HEK293 (cell line): ENCODE measurements around the gene CCDC88C.
"Not testable (repeated sequence)": the region's sequence is repeated elsewhere in the genome, so short reads cannot be mapped to it uniquely, and the experiment has no call there.

Experiments used
- CTCF ChIA-PET: fragments of 350-600 bp; formaldehyde crosslinking; extraction: SDS; loops from one replicate; lab custom pipeline; 2021; ENCODE audit warnings: antibody characterized with exemption; lab: Yijun Ruan, JAX
- POLR2A ChIA-PET: fragments of 300-600 bp; formaldehyde crosslinking; extraction: SDS; loops from one replicate; lab custom pipeline; 2020; ENCODE audit warnings: antibody characterized with exemption, inconsistent platforms; lab: Yijun Ruan, JAX
- H3K27ac ChIP-seq: fragments of 200-500 bp; sonication (Bioruptor generic); 2 replicates; pipeline ENCODE4 v1.5.1; 2014; ENCODE audit warnings: low read depth, low read length, control low read depth, inconsistent platforms; ENCODE audit errors: extremely low read depth
- H3K36me3 ChIP-seq, 2 experiments: fragments of 200-500 bp in 1 of 2; sonication (Bioruptor generic) in 1 of 2; 1 replicate in 1 of 2; 2 replicates in 1 of 2; pipeline ENCODE4 v1.5.1; 2014 to 2017; ENCODE audit warnings: inconsistent platforms in 2 of 2, low read length in 2 of 2; ENCODE audit not compliant: control insufficient read depth in 2 of 2, insufficient read depth in 1 of 2
- H3K4me1 ChIP-seq: fragments of 200-500 bp; sonication (Bioruptor generic); 2 replicates; pipeline ENCODE4 v1.5.1; 2014; ENCODE audit warnings: mild to moderate bottlenecking, low read length, inconsistent platforms; ENCODE audit not compliant: control insufficient read depth, insufficient read depth
- H3K4me3 ChIP-seq: 2 replicates; pipeline ENCODE4 v1.5.1; 2011; ENCODE audit warnings: low read depth, mild to moderate bottlenecking, control low read depth, low read length, moderate library complexity
- H3K9me3 ChIP-seq: fragments of 200-500 bp; sonication (Bioruptor generic); 2 replicates; pipeline ENCODE4 v1.5.1; 2014; ENCODE audit warnings: low read depth, low read length, inconsistent platforms; ENCODE audit not compliant: control insufficient read depth, insufficient read depth
- GLI4 ChIP-seq: fragments of 450-650 bp; formaldehyde crosslinking; IDR thresholded peaks from 2 replicates; pipeline ENCODE4 v1.5.1; 2016; ENCODE audit warnings: missing biosample characterization, missing genetic modification characterization
- HOXA7 ChIP-seq: sonication (generic); formaldehyde crosslinking; IDR thresholded peaks from 2 replicates; pipeline ENCODE4 v1.8.1; 2022; ENCODE audit warnings: missing genetic modification reagents, borderline replicate concordance
- MZF1 ChIP-seq: fragments of 450-650 bp; formaldehyde crosslinking; IDR thresholded peaks from 2 replicates; pipeline ENCODE4 v1.5.1; 2017; ENCODE audit warnings: missing biosample characterization, missing genetic modification characterization, borderline replicate concordance
- REPIN1 ChIP-seq: fragments of 450-650 bp; formaldehyde crosslinking; IDR thresholded peaks from 2 replicates; pipeline ENCODE4 v1.5.1; 2017; ENCODE audit warnings: missing biosample characterization, missing genetic modification characterization, low read depth
- ZNF10 ChIP-seq: fragments of 450-650 bp; formaldehyde crosslinking; IDR thresholded peaks from 2 replicates; pipeline ENCODE4 v1.5.1; 2017; ENCODE audit warnings: missing biosample characterization, missing genetic modification characterization
- ZNF112 ChIP-seq: fragments of 450-650 bp; formaldehyde crosslinking; IDR thresholded peaks from 2 replicates; pipeline ENCODE4 v1.5.0; 2017; ENCODE audit warnings: missing biosample characterization, missing genetic modification characterization
- ZNF146 ChIP-seq: fragments of 450-650 bp; formaldehyde crosslinking; IDR thresholded peaks from 2 replicates; pipeline ENCODE4 v1.5.1; 2016; ENCODE audit warnings: missing biosample characterization, missing genetic modification characterization
- ZNF24 ChIP-seq: fragments of 450-650 bp; formaldehyde crosslinking; IDR thresholded peaks from 2 replicates; pipeline ENCODE4 v1.5.1; 2016; ENCODE audit warnings: missing biosample characterization, missing genetic modification characterization
- ZNF48 ChIP-seq: fragments of 450-650 bp; formaldehyde crosslinking; IDR thresholded peaks from 2 replicates; pipeline ENCODE4 v1.5.1; 2016; ENCODE audit warnings: missing biosample characterization, missing genetic modification characterization
- ZNF521 ChIP-seq: fragments of 450-650 bp; formaldehyde crosslinking; IDR thresholded peaks from 2 replicates; pipeline ENCODE4 v1.5.1; 2017; ENCODE audit warnings: missing biosample characterization, mild to moderate bottlenecking, missing genetic modification characterization
- ZNF548 ChIP-seq: fragments of 450-650 bp; formaldehyde crosslinking; IDR thresholded peaks from 2 replicates; pipeline ENCODE4 v1.5.1; 2016; ENCODE audit warnings: missing biosample characterization, missing genetic modification characterization
- ZNF585B ChIP-seq: fragments of 450-650 bp; formaldehyde crosslinking; IDR thresholded peaks from 2 replicates; pipeline ENCODE4 v1.5.1; 2016; ENCODE audit warnings: missing biosample characterization, missing genetic modification characterization
- ZNF791 ChIP-seq: fragments of 450-650 bp; formaldehyde crosslinking; IDR thresholded peaks from 2 replicates; pipeline ENCODE4 v1.5.1; 2016; ENCODE audit warnings: missing biosample characterization, missing genetic modification characterization
- ZNF792 ChIP-seq: fragments of 450-650 bp; formaldehyde crosslinking; IDR thresholded peaks from 2 replicates; pipeline ENCODE4 v1.5.1; 2016; ENCODE audit warnings: missing biosample characterization, missing genetic modification characterization
- ZSCAN30 ChIP-seq: fragments of 450-650 bp; IDR thresholded peaks from 2 replicates; pipeline ENCODE4 v1.5.1; 2018; ENCODE audit warnings: missing biosample characterization, mild to moderate bottlenecking, missing genetic modification characterization, moderate library complexity
- TF ChIP-seq, protein P1 (sequence below): fragments of 450-650 bp; formaldehyde crosslinking; IDR thresholded peaks from 2 replicates; pipeline ENCODE4 v1.5.1; 2016; ENCODE audit warnings: missing biosample characterization, missing genetic modification characterization, borderline replicate concordance
- TF ChIP-seq, protein P2 (sequence below): fragments of 450-650 bp; formaldehyde crosslinking; IDR thresholded peaks from 2 replicates; pipeline ENCODE4 v1.5.1; 2016; ENCODE audit warnings: missing biosample characterization, missing genetic modification characterization
- TF ChIP-seq, protein P3 (sequence below): fragments of 450-650 bp; formaldehyde crosslinking; IDR thresholded peaks from 2 replicates; pipeline ENCODE4; 2016; ENCODE audit warnings: missing biosample characterization, missing genetic modification characterization
- TF ChIP-seq, protein P4 (sequence below): fragments of 450-650 bp; formaldehyde crosslinking; IDR thresholded peaks from 2 replicates; pipeline ENCODE4 v1.5.1; 2017; ENCODE audit warnings: missing biosample characterization, mild to moderate bottlenecking, missing genetic modification characterization, moderate library complexity
- TF ChIP-seq, protein P5 (sequence below): fragments of 450-650 bp; formaldehyde crosslinking; IDR thresholded peaks from 2 replicates; pipeline ENCODE4 v1.5.1; 2016; ENCODE audit warnings: missing biosample characterization, missing genetic modification characterization

CCDC88C gene

DNA sequence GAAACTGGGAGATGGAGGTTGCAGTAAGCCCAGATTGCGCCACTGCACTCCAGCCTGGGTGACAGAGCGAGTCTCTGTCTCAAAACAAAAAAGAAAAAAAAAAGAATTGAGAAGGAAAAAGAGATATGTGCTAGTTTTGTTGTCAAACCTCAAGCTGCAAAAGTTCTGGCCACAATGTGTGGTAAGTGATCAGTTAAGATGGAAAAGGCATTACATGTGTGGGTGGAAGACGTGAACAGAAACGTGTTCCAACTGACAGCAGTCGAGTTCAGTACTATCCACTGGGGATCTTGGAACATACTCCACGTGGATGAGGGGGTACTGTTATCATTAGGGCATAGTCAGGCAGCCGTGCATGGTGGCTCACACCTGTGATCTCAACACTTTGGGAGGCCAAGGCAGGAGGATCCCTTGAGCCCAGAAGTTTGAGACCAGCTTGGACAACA, 190.4 kb downstream of the CCDC88C start:
- CTCF ChIA-PET, result interaction anchor here (0.8 kb wide), 1 partner anchor 54 kb away, joined by 3 read pairs; no protein-coding TSS in a partner anchor
- no peaks in the 10 kb centered on the region for H3K36me3 ChIP-seq
- H3K9me3 ChIP-seq, result no peaks in the 10 kb centered on the region
- no peaks in the 10 kb centered on the region for H3K4me1 ChIP-seq
- POLR2A ChIA-PET, result no interaction called here
- no peak overlapping the region for H3K4me3 ChIP-seq
- H3K27ac ChIP-seq, result no peak overlapping the region
- TF ChIP-seq ZNF792 (tag by site-specific recombination) (no peak), GLI4 (tag by site-specific recombination) (no peak), ZNF585B (tag by site-specific recombination) (no peak), ZNF146 (no peak), ZNF521 (no peak)
- TF ChIP-seq, protein P1, sequence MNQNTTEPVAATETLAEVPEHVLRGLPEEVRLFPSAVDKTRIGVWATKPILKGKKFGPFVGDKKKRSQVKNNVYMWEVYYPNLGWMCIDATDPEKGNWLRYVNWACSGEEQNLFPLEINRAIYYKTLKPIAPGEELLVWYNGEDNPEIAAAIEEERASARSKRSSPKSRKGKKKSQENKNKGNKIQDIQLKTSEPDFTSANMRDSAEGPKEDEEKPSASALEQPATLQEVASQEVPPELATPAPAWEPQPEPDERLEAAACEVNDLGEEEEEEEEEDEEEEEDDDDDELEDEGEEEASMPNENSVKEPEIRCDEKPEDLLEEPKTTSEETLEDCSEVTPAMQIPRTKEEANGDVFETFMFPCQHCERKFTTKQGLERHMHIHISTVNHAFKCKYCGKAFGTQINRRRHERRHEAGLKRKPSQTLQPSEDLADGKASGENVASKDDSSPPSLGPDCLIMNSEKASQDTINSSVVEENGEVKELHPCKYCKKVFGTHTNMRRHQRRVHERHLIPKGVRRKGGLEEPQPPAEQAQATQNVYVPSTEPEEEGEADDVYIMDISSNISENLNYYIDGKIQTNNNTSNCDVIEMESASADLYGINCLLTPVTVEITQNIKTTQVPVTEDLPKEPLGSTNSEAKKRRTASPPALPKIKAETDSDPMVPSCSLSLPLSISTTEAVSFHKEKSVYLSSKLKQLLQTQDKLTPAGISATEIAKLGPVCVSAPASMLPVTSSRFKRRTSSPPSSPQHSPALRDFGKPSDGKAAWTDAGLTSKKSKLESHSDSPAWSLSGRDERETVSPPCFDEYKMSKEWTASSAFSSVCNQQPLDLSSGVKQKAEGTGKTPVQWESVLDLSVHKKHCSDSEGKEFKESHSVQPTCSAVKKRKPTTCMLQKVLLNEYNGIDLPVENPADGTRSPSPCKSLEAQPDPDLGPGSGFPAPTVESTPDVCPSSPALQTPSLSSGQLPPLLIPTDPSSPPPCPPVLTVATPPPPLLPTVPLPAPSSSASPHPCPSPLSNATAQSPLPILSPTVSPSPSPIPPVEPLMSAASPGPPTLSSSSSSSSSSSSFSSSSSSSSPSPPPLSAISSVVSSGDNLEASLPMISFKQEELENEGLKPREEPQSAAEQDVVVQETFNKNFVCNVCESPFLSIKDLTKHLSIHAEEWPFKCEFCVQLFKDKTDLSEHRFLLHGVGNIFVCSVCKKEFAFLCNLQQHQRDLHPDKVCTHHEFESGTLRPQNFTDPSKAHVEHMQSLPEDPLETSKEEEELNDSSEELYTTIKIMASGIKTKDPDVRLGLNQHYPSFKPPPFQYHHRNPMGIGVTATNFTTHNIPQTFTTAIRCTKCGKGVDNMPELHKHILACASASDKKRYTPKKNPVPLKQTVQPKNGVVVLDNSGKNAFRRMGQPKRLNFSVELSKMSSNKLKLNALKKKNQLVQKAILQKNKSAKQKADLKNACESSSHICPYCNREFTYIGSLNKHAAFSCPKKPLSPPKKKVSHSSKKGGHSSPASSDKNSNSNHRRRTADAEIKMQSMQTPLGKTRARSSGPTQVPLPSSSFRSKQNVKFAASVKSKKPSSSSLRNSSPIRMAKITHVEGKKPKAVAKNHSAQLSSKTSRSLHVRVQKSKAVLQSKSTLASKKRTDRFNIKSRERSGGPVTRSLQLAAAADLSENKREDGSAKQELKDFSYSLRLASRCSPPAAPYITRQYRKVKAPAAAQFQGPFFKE, result no peak
- TF ChIP-seq, all 188 proteins: peak for 0

DNA sequence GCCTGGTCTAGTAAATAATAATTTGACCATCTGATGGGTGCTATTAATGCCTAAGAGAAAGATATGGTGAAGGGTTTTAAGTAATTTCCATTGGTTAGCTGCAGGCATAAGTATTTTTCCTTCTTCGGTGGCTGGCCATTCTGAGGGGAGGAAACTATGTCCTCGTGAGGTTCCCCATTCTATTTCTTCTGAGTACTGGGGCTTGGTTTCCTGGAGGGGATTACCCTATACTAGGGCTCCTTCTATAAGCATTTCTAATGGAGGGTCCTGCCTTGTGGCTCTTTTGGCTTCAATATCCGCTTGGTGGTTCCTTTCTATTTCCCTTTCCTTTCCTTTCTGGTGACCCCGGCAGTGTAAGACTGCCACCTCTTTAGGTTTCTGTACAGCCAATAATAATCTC, 191.3 kb downstream of the CCDC88C start:
- H3K36me3 ChIP-seq, H3K27ac ChIP-seq, POLR2A ChIA-PET, H3K4me3 ChIP-seq, H3K9me3 ChIP-seq, H3K4me1 ChIP-seq: not testable (repeated sequence)
- CTCF ChIA-PET, result interaction anchor here (0.6 to 1.0 kb wide), 3 partner anchors 49 to 55 kb away, joined by 3 read pairs; no protein-coding TSS in a partner anchor

DNA sequence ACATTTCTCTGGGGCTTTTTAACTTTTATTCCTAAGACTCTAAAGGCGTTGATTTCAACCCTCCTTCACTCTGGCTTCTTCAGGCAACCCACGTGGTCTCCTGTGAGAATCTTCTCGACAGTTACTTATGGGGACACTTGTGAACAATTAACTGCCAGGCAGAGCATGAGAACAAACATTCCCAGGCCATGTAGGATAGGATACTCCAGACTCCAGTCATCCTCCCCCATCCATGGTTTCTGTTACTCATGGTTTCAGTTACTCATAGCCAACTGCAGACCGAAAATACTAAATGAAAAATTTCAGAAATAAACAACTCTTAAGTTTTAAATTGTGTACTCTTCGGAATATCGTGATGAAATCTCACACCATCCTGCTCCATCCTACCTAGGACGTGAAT, 192.6 kb downstream of the CCDC88C start:
- Histone ChIP-seq H3K9me3 (no peaks in the 10 kb centered on the region), H3K4me1 (no peaks in the 10 kb centered on the region), H3K27ac (no peak overlapping the region), H3K36me3 (peaks cover 0 to 5% of the 10 kb centered on the region in 2 experiments; a peak in 1 of 3 replicates), H3K4me3 (no peak overlapping the region)
- ChIA-PET POLR2A (no interaction called here), CTCF (no interaction called here)
- TF ChIP-seq MZF1 (no peak), ZNF24 (tag by site-specific recombination) (no peak), REPIN1 (no peak), ZNF585B (tag by site-specific recombination) (no peak), HOXA7 (CRISPR knock-in tag) (no peak), ZNF48 (tag by site-specific recombination) (no peak), ZNF548 (tag by site-specific recombination) (no peak), ZNF10 (tag by site-specific recombination) (no peak), ZNF112 (no peak), ZNF791 (tag by site-specific recombination) (no peak), ZSCAN30 (tag by site-specific recombination) (no peak)
- TF ChIP-seq, protein P2, sequence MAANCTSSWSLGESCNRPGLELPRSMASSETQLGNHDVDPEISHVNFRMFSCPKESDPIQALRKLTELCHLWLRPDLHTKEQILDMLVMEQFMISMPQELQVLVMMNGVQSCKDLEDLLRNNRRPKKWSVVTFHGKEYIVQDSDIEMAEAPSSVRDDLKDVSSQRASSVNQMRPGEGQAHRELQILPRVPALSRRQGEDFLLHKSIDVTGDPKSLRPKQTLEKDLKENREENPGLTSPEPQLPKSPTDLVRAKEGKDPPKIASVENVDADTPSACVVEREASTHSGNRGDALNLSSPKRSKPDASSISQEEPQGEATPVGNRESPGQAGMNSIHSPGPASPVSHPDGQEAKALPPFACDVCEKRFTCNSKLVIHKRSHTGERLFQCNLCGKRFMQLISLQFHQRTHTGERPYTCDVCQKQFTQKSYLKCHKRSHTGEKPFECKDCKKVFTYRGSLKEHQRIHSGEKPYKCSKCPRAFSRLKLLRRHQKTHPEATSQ (tag by site-specific recombination), result no peak
- TF ChIP-seq, protein P3, sequence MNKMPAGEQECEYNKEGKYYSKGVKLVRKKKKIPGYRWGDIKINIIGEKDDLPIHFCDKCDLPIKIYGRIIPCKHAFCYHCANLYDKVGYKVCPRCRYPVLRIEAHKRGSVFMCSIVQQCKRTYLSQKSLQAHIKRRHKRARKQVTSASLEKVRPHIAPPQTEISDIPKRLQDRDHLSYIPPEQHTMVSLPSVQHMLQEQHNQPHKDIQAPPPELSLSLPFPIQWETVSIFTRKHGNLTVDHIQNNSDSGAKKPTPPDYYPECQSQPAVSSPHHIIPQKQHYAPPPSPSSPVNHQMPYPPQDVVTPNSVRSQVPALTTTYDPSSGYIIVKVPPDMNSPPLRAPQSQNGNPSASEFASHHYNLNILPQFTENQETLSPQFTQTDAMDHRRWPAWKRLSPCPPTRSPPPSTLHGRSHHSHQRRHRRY (tag by site-specific recombination), result no peak
- TF ChIP-seq, protein P4, sequence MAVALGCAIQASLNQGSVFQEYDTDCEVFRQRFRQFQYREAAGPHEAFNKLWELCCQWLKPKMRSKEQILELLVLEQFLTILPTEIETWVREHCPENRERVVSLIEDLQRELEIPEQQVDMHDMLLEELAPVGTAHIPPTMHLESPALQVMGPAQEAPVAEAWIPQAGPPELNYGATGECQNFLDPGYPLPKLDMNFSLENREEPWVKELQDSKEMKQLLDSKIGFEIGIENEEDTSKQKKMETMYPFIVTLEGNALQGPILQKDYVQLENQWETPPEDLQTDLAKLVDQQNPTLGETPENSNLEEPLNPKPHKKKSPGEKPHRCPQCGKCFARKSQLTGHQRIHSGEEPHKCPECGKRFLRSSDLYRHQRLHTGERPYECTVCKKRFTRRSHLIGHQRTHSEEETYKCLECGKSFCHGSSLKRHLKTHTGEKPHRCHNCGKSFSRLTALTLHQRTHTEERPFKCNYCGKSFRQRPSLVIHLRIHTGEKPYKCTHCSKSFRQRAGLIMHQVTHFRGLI, result no peak
- TF ChIP-seq, protein P5, sequence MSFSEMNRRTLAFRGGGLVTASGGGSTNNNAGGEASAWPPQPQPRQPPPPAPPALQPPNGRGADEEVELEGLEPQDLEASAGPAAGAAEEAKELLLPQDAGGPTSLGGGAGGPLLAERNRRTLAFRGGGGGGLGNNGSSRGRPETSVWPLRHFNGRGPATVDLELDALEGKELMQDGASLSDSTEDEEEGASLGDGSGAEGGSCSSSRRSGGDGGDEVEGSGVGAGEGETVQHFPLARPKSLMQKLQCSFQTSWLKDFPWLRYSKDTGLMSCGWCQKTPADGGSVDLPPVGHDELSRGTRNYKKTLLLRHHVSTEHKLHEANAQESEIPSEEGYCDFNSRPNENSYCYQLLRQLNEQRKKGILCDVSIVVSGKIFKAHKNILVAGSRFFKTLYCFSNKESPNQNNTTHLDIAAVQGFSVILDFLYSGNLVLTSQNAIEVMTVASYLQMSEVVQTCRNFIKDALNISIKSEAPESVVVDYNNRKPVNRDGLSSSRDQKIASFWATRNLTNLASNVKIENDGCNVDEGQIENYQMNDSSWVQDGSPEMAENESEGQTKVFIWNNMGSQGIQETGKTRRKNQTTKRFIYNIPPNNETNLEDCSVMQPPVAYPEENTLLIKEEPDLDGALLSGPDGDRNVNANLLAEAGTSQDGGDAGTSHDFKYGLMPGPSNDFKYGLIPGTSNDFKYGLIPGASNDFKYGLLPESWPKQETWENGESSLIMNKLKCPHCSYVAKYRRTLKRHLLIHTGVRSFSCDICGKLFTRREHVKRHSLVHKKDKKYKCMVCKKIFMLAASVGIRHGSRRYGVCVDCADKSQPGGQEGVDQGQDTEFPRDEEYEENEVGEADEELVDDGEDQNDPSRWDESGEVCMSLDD, result no peak
